ENCODE data around the gene ZC3H12A. TPM values are rescaled to one million over a fixed set of nuclear protein-coding genes. Genes with fewer than 3 reads are reported as not detected.

The ZC3H12A gene
- total RNA-seq = 14.2 and 24.2 TPM in 2 replicates

GRCh38 chr1:37474046-37474696 lies at the start of gene ZC3H12A:
Gene ZC3H12A (plus strand): TSS chr1:37474580. CDS start chr1:37475497, 917 bp downstream.
- Histone ChIP-seq H3K4me3 (ENCODE audit: low read depth, low read length) (peak within 1 kb of the TSS; percentile 80), H3K36me3 (ENCODE audit: control insufficient read depth, insufficient read depth, low read length) (peaks cover 28% of the 10 kb centered on the region), H3K27me3 (ENCODE audit: control insufficient read depth, insufficient read depth, low read length) (no peaks in the 10 kb centered on the region)
- no peak for TF ChIP-seq CTCF (IDR thresholded peaks at IDR 0.05; ENCODE audit: insufficient read depth, low read length, severe bottlenecking)
- DNase-seq (ENCODE audit: low read depth) (peak; percentile 75), FAIRE-seq (no peak)

GRCh38 chr1:37425221-37425620 lies 49.2 kb upstream of the ZC3H12A start:
- DNase-seq (ENCODE audit: low read depth) (no peak), FAIRE-seq (no peak)
- no peak for TF ChIP-seq CTCF (IDR thresholded peaks at IDR 0.05; ENCODE audit: insufficient read depth, low read length, severe bottlenecking)
- Histone ChIP-seq H3K27me3 (ENCODE audit: control insufficient read depth, insufficient read depth, low read length) (peaks cover 2% of the 10 kb centered on the region), H3K4me3 (ENCODE audit: low read depth, low read length) (no peak overlapping the region), H3K36me3 (ENCODE audit: control insufficient read depth, insufficient read depth, low read length) (no peaks in the 10 kb centered on the region)

- no peak for TF ChIP-seq CTCF (IDR thresholded peaks at IDR 0.05; ENCODE audit: insufficient read depth, low read length, severe bottlenecking)
- no peak for FAIRE-seq
- H3K27me3 ChIP-seq (ENCODE audit: control insufficient read depth, insufficient read depth, low read length) = peaks cover 2% of the 10 kb centered on the region
- no peak for DNase-seq (ENCODE audit: low read depth)
- no peaks in the 10 kb centered on the region for H3K36me3 ChIP-seq (ENCODE audit: control insufficient read depth, insufficient read depth, low read length)
- no peak overlapping the region for H3K4me3 ChIP-seq (ENCODE audit: low read depth, low read length)
Observed at GRCh38 chr1:37429029-37429428, 45.4 kb upstream of the ZC3H12A start.

GRCh38 chr1:37430103-37430985 lies 44.0 kb upstream of the ZC3H12A start:
- Histone ChIP-seq H3K4me3 (ENCODE audit: low read depth, low read length) (no peak overlapping the region), H3K27me3 (ENCODE audit: control insufficient read depth, insufficient read depth, low read length) (peaks cover 2% of the 10 kb centered on the region), H3K36me3 (ENCODE audit: control insufficient read depth, insufficient read depth, low read length) (no peaks in the 10 kb centered on the region)
- FAIRE-seq = no peak
- TF ChIP-seq CTCF (IDR thresholded peaks at IDR 0.05; ENCODE audit: insufficient read depth, low read length, severe bottlenecking) = no peak
- DNase-seq (ENCODE audit: low read depth) = no peak

- DNase-seq (ENCODE audit: low read depth) (no peak), FAIRE-seq (peak; percentile 23)
- H3K36me3 ChIP-seq (ENCODE audit: control insufficient read depth, insufficient read depth, low read length) = no peaks in the 10 kb centered on the region
- no peak for TF ChIP-seq CTCF (IDR thresholded peaks at IDR 0.05; ENCODE audit: insufficient read depth, low read length, severe bottlenecking)
- no peak overlapping the region for H3K4me3 ChIP-seq (ENCODE audit: low read depth, low read length)
- peaks cover 2% of the 10 kb centered on the region for H3K27me3 ChIP-seq (ENCODE audit: control insufficient read depth, insufficient read depth, low read length)
Observed at GRCh38 chr1:37432716-37433115, 41.7 kb upstream of the ZC3H12A start.

All from bronchial epithelial cell (primary cell).